HG03280 (cell line): ENCODE measurements around the gene ENTPD6.

Experiments
- ATAC-seq: cut with Tn5 transposase; IDR thresholded peaks from one replicate; pipeline ENCODE4 v1.9.1; 2021; ENCODE audit warnings: mild to moderate bottlenecking, moderate library complexity; ENCODE audit not compliant: unreplicated experiment

The ENTPD6 gene

GRCh38 chr20:25207149-25207959 lies 11.8 kb downstream of the ENTPD6 start:
- no peak for ATAC-seq

DNA sequence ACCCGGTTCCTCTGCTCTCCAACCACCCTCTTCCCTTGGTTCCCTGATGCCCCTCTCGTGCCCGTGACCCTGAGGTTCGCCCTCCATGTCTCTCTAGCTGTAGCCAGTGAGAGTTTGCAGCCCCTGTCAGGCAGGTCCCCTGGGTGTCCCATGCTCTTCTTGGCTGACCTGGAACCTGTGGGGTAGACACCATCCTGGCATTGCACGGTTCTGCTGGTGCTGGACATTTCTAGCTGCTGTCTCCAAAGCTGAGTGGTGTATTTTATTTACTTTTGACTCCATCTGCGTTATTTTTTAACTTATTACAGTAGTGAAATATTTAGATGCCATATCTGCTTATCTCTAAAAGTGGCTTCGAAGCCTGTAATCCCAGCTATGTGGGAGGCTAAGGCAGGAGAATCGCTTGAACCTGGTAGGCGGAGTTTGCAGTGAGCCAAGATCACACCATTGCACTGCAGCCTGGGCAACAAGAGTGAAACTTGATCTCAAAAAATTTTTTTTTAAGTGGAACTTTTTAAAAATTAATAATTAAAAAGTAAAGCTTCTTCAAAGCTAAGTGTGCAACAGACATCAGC lies 12.5 kb downstream of the ENTPD6 start:
- no peak for ATAC-seq

GRCh38 chr20:25209400-25209799 lies 13.9 kb downstream of the ENTPD6 start:
- no peak for ATAC-seq

- no peak for ATAC-seq
Measured at GRCh38 chr20:25209911-25210310, 14.4 kb downstream of the ENTPD6 start.

DNA sequence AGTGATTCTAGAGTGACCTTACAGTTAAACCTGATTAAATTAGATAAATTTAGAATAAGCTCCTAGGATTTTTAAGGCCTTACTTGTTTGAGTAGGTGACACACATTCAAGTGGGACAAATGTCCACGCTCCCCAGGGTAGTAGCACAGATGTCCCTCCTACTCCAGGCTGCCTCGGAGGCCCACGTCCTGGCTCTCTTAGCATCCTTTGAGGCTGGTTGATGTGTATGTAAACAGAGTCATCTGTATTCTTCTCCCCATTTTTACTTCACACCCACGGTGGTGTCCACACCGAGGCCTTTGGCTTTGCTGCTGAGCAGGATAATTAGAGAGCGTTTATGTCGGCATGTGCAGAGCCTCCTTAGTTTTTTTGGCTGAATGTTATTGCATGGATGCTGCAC lies 15.8 kb downstream of the ENTPD6 start:
- no peak for ATAC-seq

- ATAC-seq = no peak
Measured at GRCh38 chr20:25212242-25212641, 16.7 kb downstream of the ENTPD6 start.

DNA sequence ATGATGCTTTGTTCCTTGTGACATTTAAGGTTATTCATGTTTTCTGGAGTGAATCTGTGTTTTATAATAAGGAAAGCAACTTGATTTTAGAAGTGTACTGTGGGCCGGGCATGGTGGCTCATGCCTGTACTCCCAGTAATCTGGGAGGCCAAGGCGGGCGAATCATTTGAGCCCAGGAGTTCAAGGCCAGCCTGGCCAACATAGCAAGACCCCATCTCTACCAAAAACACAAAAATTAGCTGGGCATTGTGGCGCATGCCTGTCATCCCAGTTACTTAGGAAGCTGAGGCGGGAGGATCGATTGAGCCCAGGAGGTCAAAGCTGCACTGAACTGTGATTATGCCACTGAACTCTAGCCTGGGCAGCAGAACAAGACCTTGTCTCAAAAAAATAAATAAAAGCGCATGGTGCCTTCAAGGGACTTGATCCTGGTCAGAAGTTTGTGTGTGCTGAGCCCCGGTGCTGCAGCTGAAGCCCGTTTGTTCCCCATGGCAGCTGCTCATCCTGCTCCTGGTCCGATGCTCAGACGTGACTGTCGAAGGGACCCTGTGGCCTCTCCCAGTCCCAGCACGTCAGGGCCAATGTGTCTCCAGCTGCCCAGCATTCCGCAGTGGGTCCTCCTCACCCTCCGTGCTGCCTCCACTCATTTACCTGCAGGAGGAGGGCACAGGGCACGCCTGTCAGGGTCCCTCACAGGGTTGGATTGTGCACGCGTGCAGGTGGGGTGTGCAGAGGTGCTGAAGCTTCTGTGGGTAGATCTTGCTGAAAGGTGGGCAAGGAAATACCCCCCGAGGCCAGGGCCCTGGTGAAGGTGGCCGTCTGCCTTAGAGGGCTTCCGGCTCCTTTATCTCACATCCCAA lies 18.3 kb downstream of the ENTPD6 start:
- no peak for ATAC-seq

DNA sequence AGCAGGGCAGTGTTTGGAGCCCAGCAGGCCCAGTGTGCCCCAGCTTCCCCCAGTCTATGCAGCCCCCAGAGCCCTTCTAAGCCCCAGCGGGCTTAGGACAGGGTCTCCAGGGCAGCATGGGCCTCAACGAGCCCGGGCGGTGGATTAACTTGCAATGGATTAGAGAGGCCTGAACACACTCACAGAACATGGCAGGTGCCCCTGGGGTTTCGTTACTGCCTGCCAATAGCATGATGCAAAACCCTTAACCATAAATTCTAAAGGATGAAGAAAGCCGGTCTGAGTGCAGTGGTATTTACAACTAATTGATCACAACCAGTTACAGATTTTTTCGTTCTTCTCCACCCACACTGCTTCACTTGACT lies 18.9 kb downstream of the ENTPD6 start:
- no peak for ATAC-seq

GRCh38 chr20:25214819-25215218 lies 19.3 kb downstream of the ENTPD6 start:
- no peak for ATAC-seq

- ATAC-seq = no peak
Measured at GRCh38 chr20:25215521-25215920, 20.0 kb downstream of the ENTPD6 start.

DNA sequence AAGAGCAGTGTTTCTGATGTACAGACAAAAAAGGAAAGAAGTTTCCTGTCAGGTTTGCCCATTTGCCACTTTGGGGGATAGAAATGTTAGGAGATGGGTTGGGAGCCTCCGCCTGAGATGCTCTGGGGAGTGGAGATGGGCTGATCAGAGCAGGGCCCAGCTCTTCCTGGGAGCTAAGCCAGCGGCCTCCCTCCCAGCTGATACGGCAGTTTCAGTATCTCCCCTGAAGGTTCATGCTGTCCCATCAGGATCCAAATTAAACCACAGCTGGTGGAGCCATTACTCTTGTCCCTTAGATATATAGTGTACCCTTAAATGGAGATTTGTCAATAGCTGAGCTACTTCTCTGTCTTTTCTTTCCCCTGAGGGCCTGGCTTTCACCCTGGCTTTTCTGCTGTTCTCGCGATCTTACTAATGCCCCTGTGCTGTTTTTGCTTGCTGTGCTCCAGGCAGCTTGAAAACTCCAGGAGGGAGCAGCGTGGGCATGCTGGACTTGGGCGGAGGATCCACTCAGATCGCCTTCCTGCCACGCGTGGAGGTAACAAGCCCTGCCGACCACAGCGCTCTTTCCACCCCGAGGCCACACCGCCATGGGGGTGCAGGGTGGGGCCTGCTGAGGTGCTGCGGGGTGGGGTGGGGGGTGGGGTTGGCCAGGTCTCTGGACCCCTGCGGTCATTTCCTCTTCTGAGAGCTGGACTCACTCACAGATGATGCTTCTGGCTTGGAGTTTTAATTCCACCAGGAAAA lies 20.9 kb downstream of the ENTPD6 start:
- no peak for ATAC-seq

GRCh38 chr20:25217161-25218108 lies 21.9 kb downstream of the ENTPD6 start:
- no peak for ATAC-seq

DNA sequence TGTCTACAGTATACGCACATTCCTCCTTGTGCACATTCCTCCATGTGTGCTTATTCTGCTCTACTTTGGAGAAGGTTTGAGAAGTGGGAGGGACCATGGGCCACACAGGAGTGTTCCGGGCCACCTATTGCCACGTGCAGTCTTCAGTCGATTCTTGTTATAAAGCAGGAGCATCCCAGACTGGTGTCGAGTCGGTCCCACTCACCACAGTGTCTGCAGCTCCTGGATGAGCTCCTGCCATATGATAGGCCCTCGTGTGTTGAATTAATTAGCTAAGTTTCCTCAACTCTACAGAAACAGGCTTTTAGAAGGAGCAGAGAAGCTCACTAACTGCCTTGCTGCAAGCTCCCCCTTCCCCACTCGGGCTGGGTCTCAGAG lies 22.6 kb downstream of the ENTPD6 start:
- ATAC-seq = no peak

DNA sequence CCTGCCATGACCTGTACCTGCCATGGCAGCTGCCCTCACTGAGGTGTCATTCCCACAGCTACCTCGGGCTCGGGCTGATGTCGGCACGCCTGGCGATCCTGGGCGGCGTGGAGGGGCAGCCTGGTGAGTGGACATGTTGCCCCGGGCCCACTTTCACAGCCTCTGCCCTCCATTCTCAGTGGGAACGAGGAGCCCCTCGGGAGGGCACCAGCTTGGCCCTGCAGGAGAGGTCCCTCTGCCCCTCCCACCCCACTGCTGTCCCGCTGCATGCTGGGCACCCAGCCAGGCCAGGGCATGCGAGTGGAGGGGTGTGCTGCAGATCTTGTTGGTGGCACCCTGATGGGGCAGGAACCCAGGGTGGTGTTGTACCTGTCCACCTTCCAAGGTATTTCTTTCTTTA lies 23.0 kb downstream of the ENTPD6 start:
- no peak for ATAC-seq

DNA sequence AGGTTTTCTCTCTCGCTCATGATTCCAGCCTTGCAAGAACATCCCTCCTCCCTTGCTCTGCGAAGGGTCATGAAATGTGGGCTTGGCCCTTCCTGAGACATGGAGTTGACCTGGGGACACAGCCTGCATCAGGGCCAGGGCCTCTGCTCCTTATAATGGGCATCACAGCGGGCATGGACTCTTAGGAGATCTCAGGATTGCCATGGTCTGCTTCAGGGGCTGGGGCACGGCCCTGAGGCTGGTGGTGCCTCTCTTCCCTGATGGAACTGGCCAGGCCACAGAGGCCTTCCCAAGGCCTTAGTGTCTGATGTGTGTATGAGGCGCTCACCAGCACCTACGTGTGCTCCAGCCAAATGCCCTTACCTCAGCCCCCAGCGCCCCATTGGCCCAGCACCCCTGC lies 23.9 kb downstream of the ENTPD6 start:
- no peak for ATAC-seq

DNA sequence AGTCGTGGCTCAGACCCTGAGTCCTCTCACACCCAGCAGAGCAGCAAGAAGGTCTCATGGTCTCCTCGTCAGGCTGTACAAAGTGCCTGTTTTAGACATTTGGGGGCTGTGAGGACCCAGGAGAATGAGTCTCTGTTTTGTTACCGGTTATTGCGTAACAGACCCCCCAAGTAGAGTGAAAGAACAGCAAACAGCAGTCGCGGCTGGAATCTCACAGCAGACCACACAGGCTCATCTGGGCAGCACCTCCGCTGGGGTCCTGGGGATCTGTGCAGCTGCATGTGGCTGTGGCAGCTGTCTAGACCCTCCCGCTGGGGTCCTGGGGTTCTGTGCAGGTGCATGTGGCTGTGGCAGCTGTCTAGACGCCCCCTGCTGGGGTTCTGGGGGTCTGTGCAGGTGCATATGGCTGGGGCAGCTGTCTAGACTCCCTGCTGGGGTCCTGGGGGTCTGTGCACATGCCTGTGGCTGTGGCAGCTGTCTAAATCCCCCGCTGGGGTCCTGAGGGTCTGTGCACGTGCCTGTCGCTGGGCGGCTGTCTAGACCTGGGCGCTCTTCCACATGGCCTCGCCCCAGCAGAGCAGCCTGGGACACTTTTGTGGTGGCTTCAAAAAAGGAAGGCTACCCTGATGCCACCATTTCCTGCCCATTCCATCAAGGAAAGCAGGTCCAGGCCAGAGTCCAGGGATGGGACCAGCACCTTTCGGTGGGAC lies 24.7 kb downstream of the ENTPD6 start:
- no peak for ATAC-seq

- ATAC-seq = no peak
Measured at GRCh38 chr20:25220810-25221591, 25.5 kb downstream of the ENTPD6 start.

GRCh38 chr20:25221592-25222460 lies 26.3 kb downstream of the ENTPD6 start:
- ATAC-seq = no peak
